KG1 (cell line): ENCODE results near the gene NKX1-2.

Experiments
- DNase-seq: peaks from one replicate; lab custom pipeline; 2025; lab: John Stamatoyannopoulos, UW

The NKX1-2 gene

DNA sequence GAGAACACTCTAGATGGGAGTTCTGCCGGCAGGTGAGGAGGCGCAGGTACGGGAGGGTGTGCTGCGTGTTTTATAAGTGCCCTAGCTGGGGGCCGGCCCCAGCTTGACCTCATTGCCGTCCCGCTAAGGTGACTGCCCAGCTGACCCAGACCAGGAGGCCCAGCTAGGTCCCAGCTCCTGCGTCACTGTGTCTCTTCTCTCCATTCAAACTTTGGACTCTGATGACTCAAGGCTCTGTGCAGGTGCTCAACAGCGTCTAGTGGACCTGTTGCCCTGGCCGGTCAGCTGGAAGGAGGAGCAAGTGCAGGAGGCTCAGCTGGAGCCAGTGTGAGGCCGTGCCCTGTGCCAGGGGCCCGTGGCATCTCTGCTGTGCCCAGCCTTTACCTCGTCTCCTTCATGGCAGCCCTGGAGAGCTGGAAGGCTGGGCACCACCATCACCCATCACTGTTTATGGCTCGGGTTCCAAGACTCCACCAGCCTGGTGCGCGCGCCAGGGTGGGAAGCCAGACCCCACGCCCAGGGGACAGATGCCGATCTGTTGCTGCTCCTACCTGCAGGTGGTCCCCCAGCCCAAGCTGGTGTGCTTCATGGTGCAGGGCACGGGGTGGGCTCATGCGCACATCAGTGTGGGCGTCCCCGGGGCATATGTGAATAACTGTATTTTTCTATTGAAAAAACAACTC lies 26.3 kb upstream of the NKX1-2 start:
- no peak for DNase-seq

DNA sequence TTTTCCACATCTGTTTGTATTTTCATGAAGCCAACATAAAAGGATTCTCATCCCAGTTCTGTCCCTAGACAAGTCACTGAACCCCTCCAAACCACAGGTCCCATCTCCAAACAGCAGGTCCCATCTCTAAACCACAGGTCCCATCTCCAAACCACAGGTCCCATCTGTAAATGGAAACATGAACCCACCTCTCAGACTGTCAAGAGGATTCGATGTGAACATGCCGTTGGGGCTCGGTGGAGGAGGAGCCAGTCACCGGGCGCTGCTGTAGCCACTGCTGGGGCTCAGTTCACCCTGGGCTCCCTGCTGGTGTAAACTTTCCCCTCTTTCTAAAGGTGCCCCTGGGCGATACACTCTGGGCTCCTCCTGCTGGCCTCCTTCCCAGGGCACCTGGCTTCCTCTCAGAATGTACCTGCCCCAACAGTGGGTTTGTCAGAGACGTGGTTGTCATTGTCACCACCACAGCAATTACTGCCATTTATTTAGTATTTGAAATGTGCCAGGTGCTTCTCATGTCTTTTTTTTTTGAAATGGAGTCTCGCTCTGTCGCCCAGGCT lies 24.8 kb upstream of the NKX1-2 start:
- DNase-seq = no peak

DNA sequence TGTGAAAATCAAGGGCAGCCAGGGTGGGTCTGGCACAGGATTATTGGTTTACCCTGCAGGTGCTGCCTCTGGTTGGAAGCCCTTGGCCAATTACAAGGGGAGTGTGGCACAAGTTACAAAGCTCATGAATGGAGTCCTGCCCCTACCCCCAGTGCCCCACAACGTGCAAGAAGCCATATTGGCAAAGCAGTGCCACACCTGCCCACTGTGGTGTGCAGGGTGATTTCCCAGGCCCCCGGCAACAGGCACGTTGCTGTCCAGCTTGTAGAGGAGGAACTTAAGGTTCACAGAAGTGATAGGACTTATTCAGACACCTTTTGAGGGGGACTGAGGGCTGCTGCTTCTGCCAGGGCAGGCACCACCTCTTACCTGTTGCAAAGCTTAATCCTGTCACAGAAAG lies 23.2 kb upstream of the NKX1-2 start:
- DNase-seq = no peak

DNA sequence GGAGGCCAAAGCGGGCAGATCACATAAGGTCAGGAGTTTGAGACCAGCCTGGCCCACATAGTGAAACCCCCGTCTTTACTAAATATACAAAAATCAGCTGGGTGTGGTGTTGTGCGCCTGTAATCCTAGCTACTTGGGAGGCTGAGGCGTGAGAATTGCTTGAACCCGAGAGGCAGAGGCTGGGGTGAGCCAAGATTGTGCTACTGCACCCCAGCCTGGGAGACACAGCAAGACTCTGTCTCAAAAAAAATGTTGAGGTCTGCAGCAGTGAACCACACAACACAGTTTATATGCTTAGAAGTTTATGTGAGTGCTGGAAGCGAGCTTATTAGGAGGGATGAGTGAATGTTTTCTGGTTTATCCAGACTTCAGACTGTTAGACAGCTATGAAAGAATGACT lies 22.2 kb upstream of the NKX1-2 start:
- no peak for DNase-seq

DNA sequence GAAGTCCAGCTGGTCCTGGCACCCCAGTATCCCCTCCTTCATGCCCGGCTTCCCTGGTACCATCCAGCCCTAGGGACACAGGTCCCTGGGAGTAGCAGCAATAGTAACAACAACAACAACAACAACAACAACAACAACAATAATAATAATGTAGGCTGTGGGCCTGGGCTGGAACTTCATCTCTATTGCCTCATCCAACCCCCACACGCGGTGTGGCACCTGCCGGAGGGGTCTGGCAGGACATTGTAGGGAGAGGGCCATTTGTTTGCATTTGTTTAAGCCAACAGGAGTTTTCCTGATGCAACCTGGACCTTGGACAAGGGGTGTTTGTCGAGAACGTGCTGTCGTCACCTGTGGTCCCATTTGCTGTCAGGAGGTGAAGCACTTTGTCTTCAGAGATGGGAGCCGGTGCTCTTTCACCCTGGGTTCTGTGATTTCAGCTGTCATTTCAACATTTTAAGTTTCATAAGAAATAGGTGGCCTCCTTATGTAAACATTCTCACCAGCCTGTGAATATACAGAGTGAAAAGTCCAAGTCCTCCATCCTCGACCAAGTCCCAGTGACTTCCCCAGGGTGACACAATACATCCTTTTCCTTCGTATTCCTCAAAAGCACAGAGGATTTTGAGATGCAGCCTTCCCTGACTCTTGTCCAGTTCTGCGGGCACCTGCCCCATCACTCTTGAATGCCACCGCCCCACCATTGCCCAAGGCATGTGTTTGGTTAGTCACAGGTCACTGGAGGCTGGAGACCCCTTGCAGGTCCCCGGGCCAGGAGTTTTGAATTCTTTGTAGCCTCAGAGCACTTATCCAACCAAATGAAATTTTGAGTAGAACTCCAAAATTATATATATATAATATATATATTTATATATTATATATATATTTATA lies 21.0 kb upstream of the NKX1-2 start:
- DNase-seq = no peak

DNA sequence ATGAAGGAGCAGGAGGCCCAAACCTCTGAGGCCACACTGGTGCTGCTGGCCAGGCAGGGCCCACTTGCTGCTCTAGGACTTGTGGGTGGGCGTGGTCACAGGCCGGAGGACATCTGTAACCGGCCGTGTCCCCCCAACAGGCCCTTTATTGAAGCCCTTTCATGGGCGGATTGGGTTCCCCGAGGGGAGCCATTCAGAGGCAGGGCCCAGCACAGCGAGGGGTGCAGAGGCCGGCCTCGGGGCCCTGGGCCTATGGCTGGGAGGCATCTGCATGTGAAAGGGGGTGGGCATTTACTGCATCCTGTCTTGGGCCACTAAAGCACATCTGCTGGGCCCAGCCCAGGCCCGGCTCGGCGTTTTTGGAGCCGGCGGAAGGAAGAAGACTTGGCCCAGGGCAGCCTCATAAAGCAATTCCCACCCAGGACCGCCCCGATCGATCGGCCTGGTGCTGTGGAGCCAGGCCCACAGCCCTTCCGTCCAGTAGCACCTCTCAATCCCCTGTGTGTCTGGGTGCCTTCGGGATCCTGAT lies 20.2 kb upstream of the NKX1-2 start:
- no peak for DNase-seq

DNA sequence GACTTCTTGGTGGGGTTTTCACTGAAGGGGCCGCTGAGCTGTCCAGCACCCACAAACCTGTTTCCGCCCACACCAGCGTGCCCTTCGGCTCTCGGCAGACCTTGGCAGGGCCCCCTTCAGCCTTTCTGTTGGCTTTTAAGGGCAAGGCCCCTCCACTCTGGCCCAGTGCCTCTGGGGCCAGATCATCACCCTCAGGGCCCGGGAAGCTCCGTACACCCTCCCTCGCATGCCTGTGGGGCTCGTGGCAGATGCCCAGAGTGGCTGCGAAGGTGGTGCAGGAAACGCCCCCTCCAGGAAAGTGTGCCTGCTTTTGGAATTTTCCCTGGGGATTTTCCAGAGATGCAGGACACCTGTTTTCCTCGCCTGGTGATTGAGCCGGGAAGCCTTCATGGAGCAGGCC lies 18.8 kb upstream of the NKX1-2 start:
- DNase-seq = no peak

DNA sequence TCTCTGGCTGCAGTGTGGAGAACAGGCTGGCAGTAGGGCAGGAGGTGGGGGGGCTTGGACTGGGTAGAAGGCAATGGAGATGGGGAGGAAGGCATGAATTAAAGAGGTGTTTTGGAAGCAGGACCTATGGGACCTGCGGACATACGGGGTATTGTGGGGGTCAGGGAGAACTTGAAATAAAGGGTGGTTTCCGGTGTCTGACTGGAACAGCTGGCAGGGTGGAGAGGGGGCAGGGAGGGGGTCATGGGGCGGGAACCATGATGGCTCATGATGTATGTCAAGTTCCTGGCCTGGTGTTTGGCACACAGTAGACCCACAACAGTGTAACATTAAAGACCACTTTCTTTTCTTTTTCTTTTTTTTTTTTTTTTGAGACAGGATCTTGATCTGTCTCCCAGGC lies 17.3 kb upstream of the NKX1-2 start:
- no peak for DNase-seq

DNA sequence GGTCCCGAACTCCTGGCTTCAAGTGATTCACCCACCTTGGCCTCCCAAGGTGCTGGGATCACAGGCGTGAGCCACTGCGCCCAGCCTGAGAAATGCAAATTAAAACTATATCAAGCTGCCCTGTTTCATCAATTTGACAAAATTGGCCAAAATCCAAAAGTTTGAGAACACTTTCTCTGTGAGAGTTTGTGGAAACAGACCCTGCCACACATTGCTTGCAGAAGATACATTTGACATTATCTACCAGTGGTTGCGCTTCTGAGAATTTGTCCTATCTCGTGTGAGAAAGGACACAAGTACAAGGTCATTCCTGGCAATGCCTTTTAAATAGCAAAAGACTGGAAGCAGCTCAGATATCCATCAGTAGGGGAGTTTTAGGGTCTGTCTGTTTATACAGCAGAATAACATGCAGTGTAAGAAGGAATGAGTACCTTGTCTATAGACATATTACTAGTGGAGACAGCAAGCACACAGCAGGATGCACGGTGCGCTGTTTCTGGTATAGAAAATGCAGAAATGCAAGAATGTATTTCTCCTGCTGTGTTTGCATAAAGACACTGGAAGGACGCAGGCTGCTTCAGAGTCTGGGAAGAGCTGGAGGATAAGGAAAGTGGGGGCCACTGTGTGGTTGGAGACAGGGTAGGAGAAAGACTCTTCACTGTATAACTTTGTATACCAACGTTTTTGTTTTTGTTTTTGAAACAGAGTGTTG lies 16.1 kb upstream of the NKX1-2 start:
- no peak for DNase-seq

DNA sequence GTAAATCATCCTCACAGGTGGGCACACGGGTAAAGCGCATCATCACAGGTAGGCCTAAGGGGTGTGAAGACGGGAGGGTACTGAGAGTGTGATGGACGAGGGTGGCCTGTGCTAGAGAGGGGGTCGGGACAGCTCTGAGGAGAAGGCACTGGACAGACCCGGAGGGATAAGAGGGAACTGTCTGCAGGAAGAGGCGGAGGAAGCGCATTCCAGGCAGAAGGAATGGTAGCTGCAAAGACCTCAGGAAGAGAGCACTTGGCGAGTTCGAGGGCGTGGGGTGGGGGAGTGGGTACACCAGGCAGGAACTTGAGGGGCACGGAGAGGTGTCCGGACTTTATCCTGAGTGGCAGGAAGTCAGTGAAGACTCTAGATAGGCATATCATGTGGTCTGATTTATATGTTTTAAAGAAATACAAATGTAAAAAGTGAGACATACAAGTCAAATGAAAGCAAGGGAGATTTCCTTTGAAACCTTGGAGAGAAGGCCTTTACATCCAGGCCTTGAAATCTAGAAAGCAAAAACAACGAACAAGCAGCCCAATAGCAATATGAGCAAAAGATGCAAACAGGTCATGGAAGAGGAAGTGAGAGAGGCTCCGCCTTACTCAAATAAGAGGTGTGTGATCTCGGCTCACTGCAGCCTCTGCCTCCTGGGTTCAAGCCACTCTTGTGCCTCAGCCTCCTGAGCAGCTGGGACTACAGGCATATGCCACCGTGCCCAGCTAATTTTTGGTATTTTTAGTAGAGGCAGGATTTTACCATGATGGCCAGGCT lies 15.4 kb upstream of the NKX1-2 start:
- no peak for DNase-seq

DNA sequence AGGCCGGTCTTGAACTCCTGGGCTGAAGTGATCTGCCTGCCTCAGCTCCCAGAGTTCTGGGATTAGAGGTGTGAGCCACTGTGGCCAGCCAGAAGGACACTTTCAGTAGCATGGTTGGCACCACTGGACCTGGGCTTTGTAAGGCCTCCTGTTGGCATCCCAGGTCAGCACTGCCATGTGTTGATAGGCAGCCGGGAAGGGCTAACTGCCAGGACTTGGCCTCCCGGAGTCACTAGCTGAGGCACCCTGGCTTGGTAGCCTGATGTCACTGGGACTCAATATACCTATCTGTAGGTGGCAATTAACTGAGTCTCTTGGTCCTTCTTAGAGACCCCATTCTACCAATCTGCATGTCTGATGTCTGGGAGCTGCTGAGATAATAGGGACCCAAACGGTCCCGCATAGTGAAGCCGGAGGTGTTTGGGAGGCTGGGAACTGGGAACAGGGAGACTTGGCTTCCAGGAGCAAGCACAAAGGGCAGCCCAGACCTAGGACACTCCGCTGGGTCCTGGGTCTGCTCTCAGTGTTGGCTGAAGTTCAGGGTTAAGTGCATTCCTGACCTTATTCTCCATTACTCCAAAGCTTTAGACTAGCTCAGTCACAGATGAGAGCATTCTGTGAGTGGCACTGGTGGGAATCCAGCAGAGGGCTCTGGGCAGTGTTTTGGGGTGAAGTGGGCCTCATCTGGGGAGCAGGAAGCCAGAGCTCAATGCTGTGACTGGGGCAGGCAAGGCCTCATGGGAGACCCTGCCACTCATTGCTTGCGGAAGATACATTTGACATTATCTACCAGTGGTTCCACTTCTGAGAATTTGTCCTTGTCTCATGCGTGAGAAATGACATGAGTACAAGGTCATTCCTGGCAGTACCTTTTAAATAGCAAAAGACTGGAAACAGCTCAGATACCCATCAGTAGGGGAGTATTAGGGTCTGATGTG lies 14.5 kb upstream of the NKX1-2 start:
- DNase-seq = no peak

DNA sequence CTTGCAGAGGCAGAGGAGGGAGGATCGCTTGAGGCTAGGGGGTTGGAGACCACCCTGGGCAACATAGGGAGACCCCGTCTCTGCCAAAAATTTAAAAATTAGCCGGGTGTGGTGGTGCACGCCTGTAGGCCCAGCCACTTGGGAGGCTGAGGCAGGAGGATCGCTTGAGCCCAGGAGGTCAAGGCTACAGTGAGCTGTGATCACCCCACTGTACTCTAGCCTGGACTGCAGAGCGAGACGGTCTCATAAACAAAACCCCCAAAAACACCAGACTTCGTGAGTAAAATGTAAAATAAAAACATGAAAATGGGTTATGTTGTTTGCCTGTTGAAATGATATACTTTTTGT lies 12.5 kb upstream of the NKX1-2 start:
- DNase-seq = no peak

DNA sequence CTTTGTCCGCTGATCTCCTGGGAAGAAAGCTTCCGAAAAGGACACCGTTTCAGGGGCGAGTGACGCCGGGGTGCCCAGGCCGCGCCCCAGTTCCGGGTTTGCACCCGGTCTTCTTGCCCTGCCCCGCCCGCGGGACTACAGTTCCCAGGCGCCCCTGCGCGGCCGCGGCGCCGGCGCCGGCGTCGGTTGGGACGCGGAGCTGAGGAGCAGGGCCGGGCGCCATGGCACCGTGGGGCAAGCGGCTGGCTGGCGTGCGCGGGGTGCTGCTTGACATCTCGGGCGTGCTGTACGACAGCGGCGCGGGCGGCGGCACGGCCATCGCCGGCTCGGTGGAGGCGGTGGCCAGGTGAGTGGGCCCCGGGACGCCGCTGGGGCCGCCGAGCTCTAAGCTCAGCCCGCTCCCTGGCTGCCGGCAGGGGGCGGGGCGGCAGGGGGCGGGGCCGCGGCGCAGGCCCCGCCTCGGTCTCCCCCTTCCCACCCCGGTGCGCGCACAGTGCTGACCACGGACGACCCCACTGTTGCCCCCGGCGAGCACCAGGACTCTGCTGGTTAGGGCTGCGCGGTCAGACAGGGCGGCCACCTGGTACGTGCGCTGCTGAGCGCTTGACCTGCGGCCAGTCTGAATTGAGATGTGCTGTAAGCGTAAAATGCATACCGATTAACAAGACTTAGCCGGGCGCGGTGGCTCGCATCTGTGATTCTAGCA lies 12.0 kb upstream of the NKX1-2 start, which contains the start of gene LHPP:
TSS of gene LHPP (plus strand) at position 182 of the 706 bp plus-strand sequence. CDS start at position 222, 40 bp downstream.
- peak; percentile 74 for DNase-seq

DNA sequence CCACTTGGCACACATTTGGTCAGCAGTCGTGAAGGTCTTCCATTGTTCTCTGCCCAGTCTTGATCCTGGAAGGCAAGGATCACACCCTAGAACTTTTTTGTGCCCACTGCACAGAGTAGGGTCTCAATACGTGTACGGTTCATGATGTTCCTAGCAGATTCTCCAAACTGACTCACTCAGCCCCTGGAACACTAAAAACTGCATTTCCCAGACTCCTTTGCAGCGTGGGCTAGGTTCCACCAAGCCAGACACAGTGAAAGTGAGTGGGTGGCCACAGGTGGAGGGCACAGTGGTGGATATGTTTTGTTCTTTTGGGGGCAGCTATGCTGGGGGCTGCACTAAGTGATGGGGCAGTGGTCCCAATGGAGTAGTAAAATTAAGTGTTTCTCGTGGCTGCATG lies 10.3 kb upstream of the NKX1-2 start:
- DNase-seq = no peak

DNA sequence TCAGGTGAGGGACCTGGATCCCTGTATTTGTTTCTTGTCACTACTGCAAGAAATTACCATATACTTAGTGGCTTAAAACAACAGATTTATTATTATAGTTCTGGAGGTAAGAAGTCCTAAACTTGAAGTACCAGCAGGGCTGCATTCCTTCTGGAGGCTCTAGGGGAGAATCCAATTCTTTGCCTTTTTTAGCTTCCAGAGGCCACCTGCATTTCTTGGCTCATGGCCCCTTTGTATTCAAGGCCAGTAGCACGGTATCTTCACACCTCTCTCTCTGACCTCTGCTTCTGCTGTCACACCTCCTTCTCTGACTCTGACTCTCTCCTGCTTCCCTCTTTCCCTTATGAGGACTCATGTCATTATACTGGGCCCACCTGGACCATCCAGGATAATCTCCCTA lies 9.6 kb upstream of the NKX1-2 start:
- DNase-seq = no peak

DNA sequence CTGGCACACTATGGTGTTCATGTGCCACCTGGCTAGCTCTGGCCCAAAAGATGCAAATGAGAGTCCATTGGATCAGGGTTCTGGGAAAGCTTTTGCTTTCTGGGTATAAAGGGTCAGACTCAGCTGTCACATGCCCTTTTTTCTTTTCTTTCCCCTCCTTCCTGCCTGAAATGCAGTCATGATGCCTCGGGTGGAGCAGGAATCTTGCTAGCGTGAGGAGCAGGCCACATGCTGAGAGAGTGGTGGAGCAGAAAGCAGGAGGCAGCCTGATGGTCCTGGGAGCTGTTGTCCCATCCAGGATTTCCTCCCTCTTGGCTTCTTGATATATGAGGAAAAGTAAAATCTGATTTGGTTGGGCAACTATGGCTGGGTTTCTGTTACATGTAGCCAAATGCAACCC lies 9.1 kb upstream of the NKX1-2 start:
- no peak for DNase-seq

DNA sequence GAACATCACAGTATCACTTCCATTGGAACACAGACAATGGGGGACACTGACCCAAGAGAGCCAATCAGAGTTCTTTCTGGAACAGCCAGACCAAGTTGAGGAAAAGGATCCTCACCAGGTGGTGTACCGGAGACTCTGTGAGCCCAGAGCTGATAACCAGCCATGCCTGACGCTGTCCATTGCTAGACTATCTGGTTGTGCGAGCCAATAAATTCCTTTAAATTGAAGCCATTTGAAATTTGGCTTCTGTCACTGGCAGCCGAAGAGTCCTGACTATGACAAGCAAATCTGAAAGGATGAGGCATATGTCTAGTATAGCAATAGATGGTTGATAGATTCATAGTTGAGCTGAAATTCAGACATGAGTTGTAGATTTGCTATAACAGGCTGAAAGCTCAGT lies 8.6 kb upstream of the NKX1-2 start:
- DNase-seq = no peak

DNA sequence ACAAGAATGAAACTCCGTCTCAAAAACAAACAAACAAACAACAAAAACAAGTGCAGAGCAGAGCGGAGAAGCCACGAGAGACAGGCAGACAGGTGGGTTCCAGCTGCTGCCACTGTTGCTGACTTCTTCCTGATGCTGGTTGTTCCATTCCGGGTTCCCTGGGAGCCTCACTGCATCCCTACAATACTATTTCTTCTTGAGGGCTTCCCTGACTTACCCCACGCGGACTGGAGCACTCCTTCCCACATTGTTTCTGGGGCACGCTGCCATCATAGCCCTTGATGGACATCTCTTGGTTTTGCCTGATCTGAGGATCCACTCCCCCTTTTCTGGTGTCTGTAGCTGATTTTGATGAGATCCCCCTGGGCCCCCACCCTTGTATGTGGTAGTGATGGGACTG lies 5.6 kb upstream of the NKX1-2 start:
- no peak for DNase-seq

DNA sequence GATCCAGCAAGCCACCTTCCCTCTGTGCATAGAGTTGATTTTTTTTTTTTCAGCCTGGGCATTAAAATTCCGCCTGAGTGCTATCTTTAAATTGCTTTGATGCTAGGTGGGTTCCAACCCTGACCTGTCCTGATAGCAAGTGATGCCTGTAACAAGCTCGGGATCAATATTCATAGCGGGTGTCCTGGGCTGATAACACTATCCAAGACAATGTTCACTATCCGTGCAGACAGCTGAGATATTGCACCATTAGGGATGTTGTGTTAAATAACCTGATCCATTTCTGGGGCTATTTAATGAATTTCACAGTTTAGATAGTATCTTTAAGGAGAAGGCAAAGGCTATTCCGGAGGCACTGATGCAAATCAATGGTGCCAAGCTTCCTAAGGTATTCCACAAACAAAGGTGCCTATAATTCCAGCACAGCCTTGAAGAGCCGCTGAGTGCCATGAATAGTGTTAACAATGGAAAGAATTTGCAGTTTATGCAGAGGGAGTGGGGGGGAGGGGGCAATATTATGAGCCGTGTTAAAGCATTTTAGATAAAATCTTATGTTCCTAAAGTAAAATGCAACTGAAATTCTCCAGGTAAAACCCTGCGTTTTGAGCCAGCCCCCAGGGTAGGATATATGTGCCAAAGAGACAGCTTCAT lies 4.2 kb upstream of the NKX1-2 start:
- no peak for DNase-seq
